Stomach (tissue), 9 donors: ENCODE measurements around the gene C11orf54. TPM values are rescaled to one million over a fixed set of nuclear protein-coding genes. Genes with fewer than 3 reads are reported as not detected.
A peak's percentile ranks its signal among the peaks of the same experiment; 100 is the strongest.
"Not testable (repeated sequence)": the region's sequence is repeated elsewhere in the genome, so short reads cannot be mapped to it uniquely, and the experiment has no call there.

Source experiments
- DNase-seq, 2 donors: peaks; one replicate each; pipeline versions ENCODE4 v3.0.0 to v3.0.0-alpha.2; 2013 to 2019
- H3K27ac ChIP-seq, 5 donors: fragments of 200-600 bp in 4 of 5; sonication (generic) in 4 of 5; one replicate each; pipeline ENCODE4 v1.5.1; 2013 to 2019; ENCODE audit warnings: mild to moderate bottlenecking in 1 of 5, moderate library complexity in 1 of 5
- H3K27me3 ChIP-seq, 3 donors: fragments of 200-600 bp; sonication (generic); one replicate each; pipeline ENCODE4 v1.5.1; 2017 to 2019; ENCODE audit warnings: mixed run types in 1 of 3
- H3K36me3 ChIP-seq, 4 donors: fragments of 200-600 bp; sonication (generic); 1 replicate in 3 of 4; 2 replicates in 1 of 4; pipeline ENCODE4 v1.5.1; 2016 to 2019
- H3K4me1 ChIP-seq, 4 donors: fragments of 200-600 bp; sonication (generic); one replicate each; pipeline ENCODE4 v1.5.1; 2016 to 2019
- H3K4me3 ChIP-seq, 4 donors: fragments of 200-600 bp; sonication (generic) in 3 of 4; one replicate each; pipeline ENCODE4 v1.5.1; 2016 to 2019; ENCODE audit warnings: mild to moderate bottlenecking in 1 of 4
- H3K9me3 ChIP-seq, 4 donors: fragments of 200-600 bp; sonication (generic); one replicate each; pipeline ENCODE4 v1.5.1; 2016 to 2019
- EP300 ChIP-seq: sonication (generic); formaldehyde crosslinking; IDR thresholded peaks from one replicate; pipeline ENCODE4 v1.6.1; 2017; ENCODE audit warnings: antibody characterized with exemption
- POLR2A ChIP-seq, 4 donors: fragments of 450-650 bp; IDR thresholded peaks; one replicate each; pipeline ENCODE4 v1.6.1; 2016; ENCODE audit warnings: antibody characterized with exemption in 4 of 4, control low read depth in 2 of 4, mild to moderate bottlenecking in 1 of 4, moderate library complexity in 1 of 4
- POLR2AphosphoS5 ChIP-seq, 3 donors: sonication (generic); formaldehyde crosslinking; IDR thresholded peaks; one replicate each; pipeline ENCODE4 v1.6.1; 2016; ENCODE audit warnings: antibody characterized with exemption in 3 of 3
- WGBS, 5 donors: extraction: QIAGEN DNeasy Blood & Tissue Kit in 3 of 5; methylation state at CpG; one replicate each; pipeline versions ENCODE4 v1.1.5 to v1.1.7; 2013 to 2018; 5-methylcytosine and 5-hydroxymethylcytosine counted together
- intact Hi-C: fragments of 100-400 bp; cut with DNase I; formaldehyde crosslinking; loops from one replicate; pipeline ENCODE4 v1.15.1; 2023; ENCODE audit warnings: low total_unique reads
- polyA plus RNA-seq, 3 donors: library from polyadenylated mRNA; stranded (reverse); fragments of 200-250 nt; gene quantifications; one replicate each; pipeline ENCODE4 v1.2.3, GENCODE V29; 2013
- total RNA-seq, 5 donors: library from RNA; depleted of rRNA; stranded (reverse); fragments of >200 nt; gene quantifications; one replicate each; pipeline versions ENCODE4 v1.1.0 to v1.2.3, GENCODE V29; 2014 to 2016
- TF ChIP-seq, protein P1 (sequence below), 7 experiments: fragments of 450-650 bp in 4 of 7; fragments of 200-600 bp in 3 of 7; sonication (generic) in 3 of 7; IDR thresholded peaks; one replicate each; pipeline ENCODE4 v1.5.1; 2016 to 2019; ENCODE audit warnings: antibody characterized with exemption in 7 of 7, control low read depth in 2 of 7, mild to moderate bottlenecking in 1 of 7
- donor health status: healthy with polysubstance abuse.
- donor health status: Bipolar disorder and iron deficiency.
- donor health status: healthy.

The C11orf54 gene
- total and polyA plus RNA-seq, 8 donors, result 11.5 to 236 (median 27.8) TPM

DNA sequence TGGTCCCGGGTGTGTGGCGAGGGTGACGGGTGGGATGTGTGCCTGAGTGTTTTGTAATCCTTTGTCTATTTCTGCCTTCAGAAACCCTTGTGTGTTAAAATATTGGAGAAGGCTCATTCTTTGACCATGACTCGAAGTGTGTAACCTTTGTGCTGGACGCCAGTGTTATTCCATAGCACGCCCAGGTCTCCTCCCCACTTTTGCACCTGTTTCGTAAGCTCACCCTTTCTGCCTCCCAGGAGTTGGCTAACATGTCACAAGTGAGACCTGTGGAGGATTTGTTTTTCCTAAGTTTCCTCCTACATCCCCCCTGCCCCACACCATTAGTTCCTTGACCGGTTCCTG, 382 bp downstream of the C11orf54 start:
- Histone ChIP-seq H3K4me1 (peaks cover 53 to 84% (median 71%) of the 10 kb centered on the region in 4 donors), H3K27ac (peak overlapping the region; percentile 89 to 98 (median 97))
- peak in 2 of 3 donors; percentile 9 to 31 for TF ChIP-seq POLR2AphosphoS5 (IDR thresholded peaks at IDR 0.05)
- TF ChIP-seq, protein P1, sequence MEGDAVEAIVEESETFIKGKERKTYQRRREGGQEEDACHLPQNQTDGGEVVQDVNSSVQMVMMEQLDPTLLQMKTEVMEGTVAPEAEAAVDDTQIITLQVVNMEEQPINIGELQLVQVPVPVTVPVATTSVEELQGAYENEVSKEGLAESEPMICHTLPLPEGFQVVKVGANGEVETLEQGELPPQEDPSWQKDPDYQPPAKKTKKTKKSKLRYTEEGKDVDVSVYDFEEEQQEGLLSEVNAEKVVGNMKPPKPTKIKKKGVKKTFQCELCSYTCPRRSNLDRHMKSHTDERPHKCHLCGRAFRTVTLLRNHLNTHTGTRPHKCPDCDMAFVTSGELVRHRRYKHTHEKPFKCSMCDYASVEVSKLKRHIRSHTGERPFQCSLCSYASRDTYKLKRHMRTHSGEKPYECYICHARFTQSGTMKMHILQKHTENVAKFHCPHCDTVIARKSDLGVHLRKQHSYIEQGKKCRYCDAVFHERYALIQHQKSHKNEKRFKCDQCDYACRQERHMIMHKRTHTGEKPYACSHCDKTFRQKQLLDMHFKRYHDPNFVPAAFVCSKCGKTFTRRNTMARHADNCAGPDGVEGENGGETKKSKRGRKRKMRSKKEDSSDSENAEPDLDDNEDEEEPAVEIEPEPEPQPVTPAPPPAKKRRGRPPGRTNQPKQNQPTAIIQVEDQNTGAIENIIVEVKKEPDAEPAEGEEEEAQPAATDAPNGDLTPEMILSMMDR (IDR thresholded peaks at IDR 0.05), result no peak

DNA sequence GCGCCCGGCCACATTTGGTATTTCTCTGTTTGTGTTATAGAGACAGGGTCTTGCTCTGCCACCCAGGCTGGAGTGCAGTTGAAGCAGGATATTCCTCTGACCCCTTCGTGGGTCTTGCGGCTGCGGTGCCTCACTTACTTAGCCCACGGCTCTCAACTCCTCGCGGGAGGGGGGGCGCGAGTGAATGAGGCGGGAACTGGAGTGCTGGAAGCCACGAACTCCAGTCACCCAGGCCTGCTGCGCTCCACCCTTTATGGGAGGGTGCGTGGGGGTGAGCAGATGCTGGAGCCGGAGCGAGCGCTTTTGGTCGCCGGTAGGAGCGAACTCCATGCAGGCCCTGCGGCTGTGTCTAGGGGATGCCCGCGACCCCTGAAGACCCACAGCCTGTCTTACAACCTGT, 1.8 kb downstream of the C11orf54 start:
- DNase-seq, result no peak
- Histone ChIP-seq H3K27ac (peak overlapping the region in 1 of 5 donors; percentile 95), H3K4me1 (peaks cover 42 to 69% (median 57%) of the 10 kb centered on the region in 4 donors), H3K36me3 (peaks cover 0 to 19% (median 16%) of the 10 kb centered on the region in 4 donors), H3K9me3 (no peaks in the 10 kb centered on the region), H3K27me3 (no peaks in the 10 kb centered on the region), H3K4me3 (peak overlapping the region in 1 of 4 donors; percentile 89)
- TF ChIP-seq, protein P1 (IDR thresholded peaks at IDR 0.05), result no peak
- TF ChIP-seq POLR2A (IDR thresholded peaks at IDR 0.05), result no peak
- no peak for TF ChIP-seq POLR2AphosphoS5 (IDR thresholded peaks at IDR 0.05)
- no peak for TF ChIP-seq EP300
- WGBS, 5 donors, result 86 to 93% (median 89%) methylated on average over 17 to 23 of the region's 23 CpGs
- intact Hi-C loops, result no loop called here

More for the DNA sequence above, 382 bp downstream of the C11orf54 start:
- Histone ChIP-seq H3K36me3 (peaks cover 9 to 34% (median 29%) of the 10 kb centered on the region in 4 donors), H3K4me3 (peak overlapping the region; percentile 68 to 95 (median 84)), H3K27me3 (no peaks in the 10 kb centered on the region), H3K9me3 (no peaks in the 10 kb centered on the region)
- intact Hi-C loops, result no loop called here
- DNase-seq, result peak; percentile 69 to 88
- 0 to 1% (median 1%) methylated on average over 8 of the region's 8 CpGs for WGBS, 5 donors

DNA sequence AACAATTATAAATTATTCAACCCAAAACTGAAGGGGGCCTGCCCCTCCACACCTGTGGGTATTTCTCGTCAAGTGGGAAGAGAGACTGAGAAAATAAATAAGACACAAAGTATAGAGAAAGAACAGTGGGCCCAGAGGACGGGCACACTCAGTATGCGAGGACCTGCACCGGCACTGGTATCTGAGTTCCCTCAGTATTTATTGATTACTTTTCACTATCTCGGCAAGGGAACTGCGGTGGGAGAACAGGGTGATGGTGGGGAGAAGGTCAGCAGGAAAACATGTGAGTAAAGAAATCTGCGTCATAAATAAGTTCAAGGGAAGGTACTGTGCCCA, 3.2 kb downstream of the C11orf54 start:
- Histone ChIP-seq H3K27ac (peak overlapping the region in 4 of 5 donors; percentile 23 to 95 (median 30)), H3K4me1 (peaks cover 33 to 56% (median 43%) of the 10 kb centered on the region in 4 donors), H3K9me3 (no peaks in the 10 kb centered on the region), H3K36me3 (peaks cover 0 to 24% (median 10%) of the 10 kb centered on the region in 4 donors), H3K4me3 (peak overlapping the region in 1 of 4 donors; percentile 23), H3K27me3 (no peaks in the 10 kb centered on the region)
- no peak for DNase-seq
- intact Hi-C loops, result no loop called here
- WGBS, 5 donors, result 23 to 47% (median 30%) methylated on average over 7 of the region's 7 CpGs
- no peak for TF ChIP-seq EP300
- TF ChIP-seq, protein P1 (IDR thresholded peaks at IDR 0.05), result no peak

DNA sequence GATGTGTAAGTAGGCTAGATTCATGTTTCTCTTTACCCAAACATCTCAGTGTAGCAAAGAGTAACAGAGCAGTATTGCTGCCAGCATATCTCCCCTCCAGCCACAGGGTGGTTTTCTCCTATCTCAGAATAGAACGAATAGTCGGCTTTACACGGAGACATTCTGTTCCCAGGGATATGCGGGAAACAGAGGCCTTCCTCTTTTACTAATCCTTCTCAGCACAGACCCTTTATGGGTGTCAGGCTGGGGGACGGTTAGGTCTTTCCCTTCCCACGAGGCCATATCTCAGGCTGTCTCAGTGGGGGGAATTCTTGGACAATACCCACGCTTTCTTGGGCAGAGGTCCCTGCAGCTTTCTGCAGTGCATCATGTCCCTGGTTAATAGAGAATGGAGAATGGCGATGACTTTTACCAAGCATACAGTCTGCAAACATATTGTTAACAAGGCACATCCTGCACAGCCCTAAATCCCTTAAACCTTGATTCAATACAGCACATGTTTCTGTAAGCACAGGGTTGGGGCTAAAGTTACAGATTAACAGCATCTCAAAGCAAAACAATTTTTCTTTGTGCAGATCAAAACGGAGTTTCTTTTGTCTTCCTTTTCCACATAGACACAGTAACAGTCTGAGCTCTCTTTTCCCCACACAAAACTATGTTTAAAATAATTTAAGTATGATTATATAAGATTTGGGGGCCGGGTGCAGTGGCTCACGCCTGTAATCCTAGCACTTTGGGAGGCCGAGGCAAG, 3.7 kb downstream of the C11orf54 start:
- WGBS, 5 donors, result 19 to 37% (median 20%) methylated on average over 12 of the region's 12 CpGs
- H3K4me1 ChIP-seq, result peaks cover 29 to 50% (median 38%) of the 10 kb centered on the region in 4 donors
- H3K9me3 ChIP-seq, H3K27me3 ChIP-seq, intact Hi-C loops: not testable (repeated sequence)
- H3K36me3 ChIP-seq, result peaks cover 0 to 27% (median 10%) of the 10 kb centered on the region in 4 donors
- H3K4me3 ChIP-seq, result peak overlapping the region in 2 of 4 donors; percentile 1 to 23
- peak in 1 of 2 donors; percentile 35 for DNase-seq
- peak overlapping the region in 4 of 5 donors; percentile 23 to 95 (median 30) for H3K27ac ChIP-seq

DNA sequence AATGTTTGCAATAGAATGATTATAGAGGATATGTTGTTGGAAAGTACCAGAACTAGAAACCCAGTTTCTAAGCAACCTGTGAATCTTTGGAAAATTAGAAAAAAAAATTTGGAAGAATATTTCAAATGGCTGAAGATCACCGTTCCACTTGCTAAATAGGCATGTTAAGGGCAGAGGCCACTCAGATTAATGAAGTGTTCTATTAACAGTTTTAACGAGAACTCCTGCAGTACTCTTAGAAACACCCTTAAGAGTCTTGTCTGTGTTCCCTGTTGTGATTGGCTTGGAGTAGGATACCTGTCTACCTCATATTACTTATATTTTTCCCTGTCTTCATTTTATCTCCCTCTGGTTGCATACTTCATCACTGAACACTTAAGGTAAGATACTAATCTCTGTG, 4.6 kb downstream of the C11orf54 start:
- no peaks in the 10 kb centered on the region for H3K27me3 ChIP-seq
- H3K27ac ChIP-seq, result peak overlapping the region in 2 of 5 donors; percentile 16 to 95
- WGBS, 5 donors, result 29 to 49% (median 47%) methylated on average over 2 of the region's 2 CpGs
- H3K36me3 ChIP-seq, result peaks cover 0 to 30% (median 15%) of the 10 kb centered on the region in 4 donors
- peaks cover 29 to 46% (median 38%) of the 10 kb centered on the region in 4 donors for H3K4me1 ChIP-seq
- no peak overlapping the region for H3K4me3 ChIP-seq
- no peak for DNase-seq
- TF ChIP-seq, protein P1 (IDR thresholded peaks at IDR 0.05), result no peak
- no peak for TF ChIP-seq POLR2AphosphoS5 (IDR thresholded peaks at IDR 0.05)
- TF ChIP-seq EP300, result no peak
- TF ChIP-seq POLR2A (IDR thresholded peaks at IDR 0.05), result no peak
- H3K9me3 ChIP-seq, result no peaks in the 10 kb centered on the region
- intact Hi-C loops, result no loop called here
